C4-2B (cell line): ENCODE results near the gene MAGI2.

Experiments
- CTCF ChIP-seq: fragments of 450-650 bp; conservative IDR thresholded peaks from 2 replicates; pipeline ENCODE4 v1.5.1; 2017; ENCODE audit warnings: mild to moderate bottlenecking
- ZFX ChIP-seq: fragments of 450-650 bp; IDR thresholded peaks from 2 replicates; pipeline ENCODE4 v1.6.1; 2017

GRCh38 chr7:79359827-79360226 lies 93.6 kb downstream of the MAGI2 start:
- no peak for TF ChIP-seq CTCF
- TF ChIP-seq ZFX = no peak
